SK-N-MC (cell line): Measurements from ENCODE around the gene ATP2B2.

Source experiments
- EZH2 ChIP-seq: fragments of 200-600 bp; sonication (generic); IDR thresholded peaks from one replicate; pipeline ENCODE4 v1.6.1; 2017; ENCODE audit warnings: antibody characterized with exemption
- POLR2AphosphoS5 ChIP-seq: IDR thresholded peaks from 2 replicates; pipeline ENCODE4 v1.6.1; 2012; ENCODE audit warnings: mild to moderate bottlenecking, low read depth, low read length, borderline replicate concordance

GRCh38 chr3:10528046-10528445 is 22.7 kb upstream of the ATP2B2 start:
- TF ChIP-seq EZH2 (no peak), POLR2AphosphoS5 (no peak)
